H9 (cell line): ENCODE results near the gene ZNF582. TPM values are rescaled to one million over a fixed set of nuclear protein-coding genes. Genes with fewer than 3 reads are reported as not detected.
"Not testable (repeated sequence)": the region's sequence is repeated elsewhere in the genome, so short reads cannot be mapped to it uniquely, and the experiment has no call there.

Experiments
- DNase-seq: peaks from one replicate; pipeline ENCODE4 v3.0.0-alpha.2; 2017
- H2AFZ ChIP-seq: one replicate; pipeline ENCODE4 v1.6.1; 2013; ENCODE audit warnings: mild to moderate bottlenecking, low read length, control low read depth, moderate library complexity
- H2AK5ac ChIP-seq: 2 replicates; pipeline ENCODE4 v1.6.1; 2013; ENCODE audit warnings: low read length, control low read depth, mixed read lengths; ENCODE audit not compliant: insufficient read length
- H2BK120ac ChIP-seq: one replicate; pipeline ENCODE4 v1.6.1; 2013; ENCODE audit warnings: low read depth, mild to moderate bottlenecking, low read length, control low read depth, inconsistent platforms; ENCODE audit not compliant: poor library complexity, severe bottlenecking
- H2BK12ac ChIP-seq: 2 replicates; pipeline ENCODE4 v1.6.1; 2013; ENCODE audit warnings: low read length, control low read depth, mixed read lengths, low read depth; ENCODE audit not compliant: insufficient read length
- H2BK15ac ChIP-seq: 2 replicates; pipeline ENCODE4 v1.6.1; 2013; ENCODE audit warnings: low read depth, low read length, control low read depth
- H2BK20ac ChIP-seq: one replicate; pipeline ENCODE4 v1.6.1; 2013; ENCODE audit warnings: low read depth, mild to moderate bottlenecking, low read length, control low read depth, inconsistent platforms; ENCODE audit not compliant: poor library complexity, severe bottlenecking
- H2BK5ac ChIP-seq: 2 replicates; pipeline ENCODE4 v1.6.1; 2013; ENCODE audit warnings: low read length, control low read depth, mixed read lengths; ENCODE audit not compliant: insufficient read length
- H3K14ac ChIP-seq: 2 replicates; pipeline ENCODE4 v1.6.1; 2013; ENCODE audit warnings: low read length, control low read depth; ENCODE audit not compliant: insufficient read depth
- H3K18ac ChIP-seq: 2 replicates; pipeline ENCODE4 v1.6.1; 2013; ENCODE audit warnings: low read depth, mild to moderate bottlenecking, mixed read lengths, low read length, control low read depth; ENCODE audit not compliant: insufficient read length
- H3K23ac ChIP-seq: 2 replicates; pipeline ENCODE4 v1.6.1; 2013; ENCODE audit warnings: low read length, control low read depth, mixed read lengths, low read depth; ENCODE audit not compliant: insufficient read length
- H3K23me2 ChIP-seq: 2 replicates; pipeline ENCODE4 v1.6.1; 2013; ENCODE audit warnings: low read depth, mild to moderate bottlenecking, mixed read lengths, low read length, control low read depth; ENCODE audit not compliant: insufficient read length, poor library complexity, severe bottlenecking
- H3K27ac ChIP-seq: 2 replicates; pipeline ENCODE4 v1.5.1; 2013; ENCODE audit warnings: low read length, control low read depth, mixed read lengths, low read depth; ENCODE audit not compliant: insufficient read length
- H3K27me3 ChIP-seq: 2 replicates; pipeline ENCODE4 v1.6.1; 2013; ENCODE audit warnings: low read length, control low read depth, inconsistent platforms; ENCODE audit not compliant: insufficient read depth
- H3K4ac ChIP-seq: 2 replicates; pipeline ENCODE4 v1.6.1; 2013; ENCODE audit warnings: low read depth, mild to moderate bottlenecking, control low read depth, inconsistent platforms, low read length, moderate library complexity
- H3K4me1 ChIP-seq: 2 replicates; pipeline ENCODE4 v1.6.1; 2013; ENCODE audit warnings: low read length, control low read depth, inconsistent platforms; ENCODE audit not compliant: insufficient read depth
- H3K4me2 ChIP-seq: 2 replicates; pipeline ENCODE4 v1.6.1; 2013; ENCODE audit warnings: low read length, control low read depth, mixed read lengths; ENCODE audit not compliant: insufficient read length, insufficient read depth
- H3K56ac ChIP-seq: 2 replicates; pipeline ENCODE4 v1.6.1; 2013; ENCODE audit warnings: low read depth, mild to moderate bottlenecking, mixed read lengths, low read length, control low read depth; ENCODE audit not compliant: insufficient read length
- H3K79me1 ChIP-seq: 2 replicates; pipeline ENCODE4 v1.6.1; 2013; ENCODE audit warnings: low read depth, mild to moderate bottlenecking, moderate library complexity, low read length, control low read depth, inconsistent platforms; ENCODE audit not compliant: insufficient read depth, poor library complexity, severe bottlenecking
- H3K79me2 ChIP-seq: 2 replicates; pipeline ENCODE4 v1.6.1; 2013; ENCODE audit warnings: low read length, control low read depth, inconsistent platforms; ENCODE audit not compliant: insufficient read depth
- H3K9ac ChIP-seq: 2 replicates; pipeline ENCODE4 v1.6.1; 2013; ENCODE audit warnings: low read length, control low read depth, mixed read lengths; ENCODE audit not compliant: insufficient read length; ENCODE audit errors: extremely low read depth
- H3K9me3 ChIP-seq: one replicate; pipeline ENCODE4 v1.6.1; 2013; ENCODE audit warnings: low read depth, low read length, inconsistent platforms; ENCODE audit not compliant: control insufficient read depth
- H3T11ph ChIP-seq: one replicate; pipeline ENCODE4 v1.6.1; 2013; ENCODE audit warnings: mild to moderate bottlenecking, low read length, control low read depth, inconsistent platforms
- H4K20me1 ChIP-seq: one replicate; pipeline ENCODE4 v1.6.1; 2013; ENCODE audit not compliant: control insufficient read depth, insufficient read length, insufficient read depth
- H4K5ac ChIP-seq: 2 replicates; pipeline ENCODE4 v1.6.1; 2013; ENCODE audit warnings: low read depth, mild to moderate bottlenecking, mixed read lengths, low read length, control low read depth; ENCODE audit not compliant: insufficient read length
- H4K8ac ChIP-seq: replicated peaks from 2 replicates; pipeline ENCODE4 v1.6.1; 2013; ENCODE audit warnings: low read length, control low read depth, mixed read lengths, low read depth; ENCODE audit not compliant: insufficient read length
- H4K91ac ChIP-seq: 2 replicates; pipeline ENCODE4 v1.6.1; 2013; ENCODE audit warnings: low read depth, mild to moderate bottlenecking, moderate library complexity, mixed read lengths, low read length, control low read depth; ENCODE audit not compliant: insufficient read length
- H3K27ac Mint-ChIP-seq, 3 experiments: 2 replicates in 2 of 3; 3 replicates in 1 of 3; pipeline ENCODE4 v1.8.0; 2020 to 2021; ENCODE audit warnings: mixed read lengths in 3 of 3, mild to moderate bottlenecking in 1 of 3, moderate library complexity in 1 of 3
- H3K27me3 Mint-ChIP-seq: 2 replicates; pipeline ENCODE4 v1.8.0; 2021; ENCODE audit warnings: low read depth, mild to moderate bottlenecking, moderate library complexity, mixed read lengths
- H3K36me3 Mint-ChIP-seq, 3 experiments: 2 replicates in 2 of 3; 3 replicates in 1 of 3; pipeline ENCODE4 v1.8.0; 2020 to 2021; ENCODE audit warnings: low read depth in 3 of 3, mixed read lengths in 3 of 3; ENCODE audit not compliant: insufficient read depth in 1 of 3
- H3K4me1 Mint-ChIP-seq, 2 experiments: 2 replicates each; pipeline ENCODE4 v1.8.0; 2020; ENCODE audit warnings: mixed read lengths in 2 of 2
- H3K4me3 Mint-ChIP-seq, 2 experiments: 2 replicates in 1 of 2; 3 replicates in 1 of 2; pipeline ENCODE4 v1.8.0; 2020 to 2021; ENCODE audit warnings: mild to moderate bottlenecking in 2 of 2, mixed read lengths in 2 of 2, moderate library complexity in 1 of 2
- H3K9me3 Mint-ChIP-seq, 2 experiments: 2 replicates in 1 of 2; 3 replicates in 1 of 2; pipeline ENCODE4 v1.8.0; 2020; ENCODE audit warnings: mild to moderate bottlenecking in 2 of 2, mixed read lengths in 2 of 2, moderate library complexity in 1 of 2
- WGBS: extraction: QIAGEN DNeasy Blood & Tissue Kit; methylation state at CpG from one replicate; pipeline ENCODE4 v1.1.7; 2013; ENCODE audit warnings: missing lambda C conversion rate, low lambda C conversion rate, mixed read lengths; ENCODE audit not compliant: insufficient read length; ENCODE audit errors: extremely low coverage; 5-methylcytosine and 5-hydroxymethylcytosine counted together
- total RNA-seq: library from RNA; stranded (reverse); gene quantifications from 2 replicates; pipeline ENCODE4 v1.2.1, GENCODE V29; 2021
- TF ChIP-seq, protein P1 (sequence below): fragments of 200-600 bp; sonication (generic); conservative IDR thresholded peaks from 3 replicates; pipeline ENCODE4 v1.8.0; 2021; ENCODE audit warnings: antibody characterized with exemption, mild to moderate bottlenecking

Gene ZNF582
- total RNA-seq, 1 experiment from 2014 or later, result 4.4 TPM

DNA sequence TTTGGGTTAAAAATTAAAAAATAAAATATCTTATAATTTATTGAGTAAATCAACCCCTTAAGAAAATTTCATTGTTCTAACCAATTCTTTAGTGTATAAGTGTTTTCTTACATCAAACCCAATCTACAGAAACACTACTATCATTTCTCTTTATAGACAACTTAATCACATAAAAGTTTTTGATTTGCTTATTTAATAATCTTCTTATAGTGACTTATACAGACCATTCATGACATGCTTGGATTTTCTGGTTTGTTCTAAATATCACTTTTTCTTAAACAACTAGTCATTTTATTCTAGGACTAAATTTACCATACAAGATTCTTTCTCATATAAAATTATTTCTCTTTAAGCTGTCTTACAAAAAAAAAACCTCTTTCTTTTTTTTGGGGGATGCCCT is 51.4 kb downstream of the ZNF582 start:
- Histone ChIP-seq H2BK120ac (no peak overlapping the region), H3K79me1 (no peaks in the 10 kb centered on the region), H2AK5ac (no peak overlapping the region), H4K8ac (no peak overlapping the region), H4K91ac (no peak overlapping the region), H4K5ac (no peak overlapping the region), H3K27ac (no peak overlapping the region), H3K23me2 (no peaks in the 10 kb centered on the region), H2BK12ac (no peak overlapping the region), H3K9ac (no peak overlapping the region), H2BK20ac (no peak overlapping the region), H3K9me3 (peaks cover 50% of the 10 kb centered on the region), H2AFZ (no peak overlapping the region), H4K20me1 (peaks cover 3% of the 10 kb centered on the region), H2BK5ac (no peak overlapping the region), H3T11ph (no peak overlapping the region), H3K27me3 (no peaks in the 10 kb centered on the region), H3K4ac (no peak overlapping the region), H3K79me2 (no peaks in the 10 kb centered on the region), H3K18ac (no peak overlapping the region), H3K4me1 (no peaks in the 10 kb centered on the region), H3K56ac (no peak overlapping the region), H3K4me2 (no peak overlapping the region), H3K23ac (no peak overlapping the region), H3K14ac (no peak overlapping the region), H2BK15ac (no peak overlapping the region)
- no peak for DNase-seq
- Mint-ChIP-seq H3K27ac (no peak overlapping the region), H3K27me3 (peaks cover 4% of the 10 kb centered on the region), H3K9me3 (peaks cover 71 to 81% of the 10 kb centered on the region in 2 experiments), H3K36me3 (peaks cover 18 to 31% (median 24%) of the 10 kb centered on the region in 3 experiments; a peak in 6 of 7 replicates), H3K4me3 (no peak overlapping the region), H3K4me1 (peaks cover 4 to 12% of the 10 kb centered on the region in 2 experiments; a peak in 3 of 4 replicates)
- TF ChIP-seq, protein P1, sequence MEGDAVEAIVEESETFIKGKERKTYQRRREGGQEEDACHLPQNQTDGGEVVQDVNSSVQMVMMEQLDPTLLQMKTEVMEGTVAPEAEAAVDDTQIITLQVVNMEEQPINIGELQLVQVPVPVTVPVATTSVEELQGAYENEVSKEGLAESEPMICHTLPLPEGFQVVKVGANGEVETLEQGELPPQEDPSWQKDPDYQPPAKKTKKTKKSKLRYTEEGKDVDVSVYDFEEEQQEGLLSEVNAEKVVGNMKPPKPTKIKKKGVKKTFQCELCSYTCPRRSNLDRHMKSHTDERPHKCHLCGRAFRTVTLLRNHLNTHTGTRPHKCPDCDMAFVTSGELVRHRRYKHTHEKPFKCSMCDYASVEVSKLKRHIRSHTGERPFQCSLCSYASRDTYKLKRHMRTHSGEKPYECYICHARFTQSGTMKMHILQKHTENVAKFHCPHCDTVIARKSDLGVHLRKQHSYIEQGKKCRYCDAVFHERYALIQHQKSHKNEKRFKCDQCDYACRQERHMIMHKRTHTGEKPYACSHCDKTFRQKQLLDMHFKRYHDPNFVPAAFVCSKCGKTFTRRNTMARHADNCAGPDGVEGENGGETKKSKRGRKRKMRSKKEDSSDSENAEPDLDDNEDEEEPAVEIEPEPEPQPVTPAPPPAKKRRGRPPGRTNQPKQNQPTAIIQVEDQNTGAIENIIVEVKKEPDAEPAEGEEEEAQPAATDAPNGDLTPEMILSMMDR, result no peak

DNA sequence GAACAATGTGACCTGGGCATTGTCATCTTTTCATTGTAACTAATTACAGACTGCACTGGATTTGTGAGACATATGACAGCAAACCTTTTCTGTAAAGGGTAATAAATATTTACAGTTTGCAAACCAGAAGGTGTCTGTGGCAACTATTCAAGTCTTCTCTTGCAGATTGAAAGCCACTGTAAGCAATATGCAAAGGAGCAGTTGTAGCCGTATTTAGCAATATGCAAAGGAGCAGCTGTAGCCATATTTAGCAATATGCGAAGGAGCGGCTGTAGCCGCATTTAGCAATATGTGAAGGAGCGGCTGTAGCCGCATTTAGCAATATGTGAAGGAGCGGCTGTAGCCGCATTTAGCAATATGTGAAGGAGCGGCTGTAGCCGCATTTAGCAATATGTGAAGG is 54.3 kb downstream of the ZNF582 start:
- H3K4me3 Mint-ChIP-seq, H3K23me2 ChIP-seq, H2BK12ac ChIP-seq, H3K4me1 Mint-ChIP-seq, H3K4me2 ChIP-seq, H3K14ac ChIP-seq, H2BK15ac ChIP-seq, H2BK120ac ChIP-seq, DNase-seq, H3K27ac ChIP-seq, H2BK20ac ChIP-seq, H3K56ac ChIP-seq, H3K23ac ChIP-seq, H3K79me2 ChIP-seq, H3K27me3 ChIP-seq, H3K79me1 ChIP-seq, H4K5ac ChIP-seq, H4K8ac ChIP-seq, H3K27me3 Mint-ChIP-seq, H3K27ac Mint-ChIP-seq, H3K4ac ChIP-seq, H3T11ph ChIP-seq, H3K18ac ChIP-seq, H2BK5ac ChIP-seq, H2AFZ ChIP-seq, H4K20me1 ChIP-seq, H4K91ac ChIP-seq, H3K9ac ChIP-seq, H3K4me1 ChIP-seq, H2AK5ac ChIP-seq: not testable (repeated sequence)
- peaks cover 50% of the 10 kb centered on the region for H3K9me3 ChIP-seq
- Mint-ChIP-seq H3K9me3 (peaks cover 71 to 80% of the 10 kb centered on the region in 2 experiments), H3K36me3 (peaks cover 17 to 29% (median 24%) of the 10 kb centered on the region in 3 experiments; a peak in 6 of 7 replicates)
- WGBS, result no CpG with 5 or more reads among the region's 10 CpGs
